Upper lobe of left lung (tissue), 4 donors: Measurements from ENCODE around the gene SPRED3.

ENCODE experiments used
- EP300 ChIP-seq, 4 donors: sonication (generic); formaldehyde crosslinking; IDR thresholded peaks; one replicate each; pipeline ENCODE4 v1.5.1; 2017; ENCODE audit warnings: antibody characterized with exemption in 4 of 4, control low read depth in 2 of 4
- POLR2A ChIP-seq, 4 donors: fragments of 450-650 bp; IDR thresholded peaks; one replicate each; pipeline ENCODE4 v1.5.1; 2016 to 2017; ENCODE audit warnings: antibody characterized with exemption in 4 of 4, mild to moderate bottlenecking in 2 of 4
- TF ChIP-seq, protein P1 (sequence below), 6 experiments: fragments of 450-650 bp in 4 of 6; fragments of 200-600 bp in 2 of 6; sonication (generic) in 2 of 6; IDR thresholded peaks; one replicate each; pipeline ENCODE4 v1.5.1; 2016 to 2019; ENCODE audit warnings: antibody characterized with exemption in 6 of 6

GRCh38 chr19:38383743-38384142 lies 4.8 kb upstream of the SPRED3 start:
- TF ChIP-seq, protein P1, sequence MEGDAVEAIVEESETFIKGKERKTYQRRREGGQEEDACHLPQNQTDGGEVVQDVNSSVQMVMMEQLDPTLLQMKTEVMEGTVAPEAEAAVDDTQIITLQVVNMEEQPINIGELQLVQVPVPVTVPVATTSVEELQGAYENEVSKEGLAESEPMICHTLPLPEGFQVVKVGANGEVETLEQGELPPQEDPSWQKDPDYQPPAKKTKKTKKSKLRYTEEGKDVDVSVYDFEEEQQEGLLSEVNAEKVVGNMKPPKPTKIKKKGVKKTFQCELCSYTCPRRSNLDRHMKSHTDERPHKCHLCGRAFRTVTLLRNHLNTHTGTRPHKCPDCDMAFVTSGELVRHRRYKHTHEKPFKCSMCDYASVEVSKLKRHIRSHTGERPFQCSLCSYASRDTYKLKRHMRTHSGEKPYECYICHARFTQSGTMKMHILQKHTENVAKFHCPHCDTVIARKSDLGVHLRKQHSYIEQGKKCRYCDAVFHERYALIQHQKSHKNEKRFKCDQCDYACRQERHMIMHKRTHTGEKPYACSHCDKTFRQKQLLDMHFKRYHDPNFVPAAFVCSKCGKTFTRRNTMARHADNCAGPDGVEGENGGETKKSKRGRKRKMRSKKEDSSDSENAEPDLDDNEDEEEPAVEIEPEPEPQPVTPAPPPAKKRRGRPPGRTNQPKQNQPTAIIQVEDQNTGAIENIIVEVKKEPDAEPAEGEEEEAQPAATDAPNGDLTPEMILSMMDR (IDR thresholded peaks at IDR 0.05): no peak
- no peak for TF ChIP-seq POLR2A (IDR thresholded peaks at IDR 0.05)
- TF ChIP-seq EP300 (IDR thresholded peaks at IDR 0.05): no peak
